IPS-15b (cell line): ENCODE measurements around the gene FTO.

Experiments used
- H3K27me3 ChIP-seq: one replicate; pipeline ENCODE4 v1.6.1; 2013; ENCODE audit warnings: low read length; ENCODE audit not compliant: control insufficient read depth, insufficient read depth
- H3K36me3 ChIP-seq: one replicate; pipeline ENCODE4 v1.6.1; 2013; ENCODE audit warnings: low read length; ENCODE audit not compliant: control insufficient read depth, insufficient read depth
- H3K4me1 ChIP-seq: one replicate; pipeline ENCODE4 v1.6.1; 2013; ENCODE audit warnings: mild to moderate bottlenecking, low read length; ENCODE audit not compliant: control insufficient read depth, insufficient read depth
- H3K4me3 ChIP-seq: one replicate; pipeline ENCODE4 v1.5.1; 2013; ENCODE audit warnings: low read depth, low read length
- H3K9ac ChIP-seq: one replicate; pipeline ENCODE4 v1.6.1; 2013; ENCODE audit warnings: low read depth, mild to moderate bottlenecking, low read length
- H3K9me3 ChIP-seq: one replicate; pipeline ENCODE4 v1.6.1; 2013; ENCODE audit warnings: mild to moderate bottlenecking, low read length; ENCODE audit not compliant: control insufficient read depth, insufficient read depth

FTO gene

DNA sequence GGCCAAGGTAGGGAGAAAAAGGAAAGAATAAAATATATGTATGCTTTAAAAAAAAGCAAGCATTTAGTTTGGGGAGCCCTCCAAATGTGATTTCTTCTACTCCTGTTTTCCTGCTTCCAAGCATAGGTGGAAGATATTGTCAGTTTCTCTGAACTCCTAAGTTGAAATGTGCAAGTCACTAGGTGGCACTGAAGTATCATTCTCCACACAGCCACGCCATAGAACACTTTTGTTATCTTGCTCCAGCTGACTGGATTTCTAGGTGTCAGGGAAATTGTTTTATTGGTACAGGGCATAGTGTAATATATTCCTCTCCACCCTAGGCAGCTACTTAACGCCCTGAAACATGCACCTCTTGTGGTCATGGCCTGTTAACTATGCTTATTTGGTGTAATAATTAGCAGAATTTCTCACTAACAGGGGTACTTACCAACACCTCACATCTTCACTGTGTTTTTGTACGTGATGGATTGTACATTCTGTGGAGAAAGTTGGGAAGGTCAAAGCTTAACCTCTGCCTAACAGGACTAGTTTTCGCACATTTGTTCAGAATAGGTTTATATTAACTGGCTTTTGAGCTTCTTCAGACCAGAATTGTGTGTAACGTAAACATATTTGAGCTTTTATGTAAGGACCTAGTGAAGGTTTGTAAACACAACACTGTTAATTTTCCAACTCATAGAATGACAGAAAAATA is 69.3 kb downstream of the FTO start:
- Histone ChIP-seq H3K36me3 (no peaks in the 10 kb centered on the region), H3K27me3 (no peaks in the 10 kb centered on the region), H3K4me3 (no peak overlapping the region), H3K9me3 (no peaks in the 10 kb centered on the region), H3K4me1 (peaks cover 16% of the 10 kb centered on the region), H3K9ac (no peak overlapping the region)

DNA sequence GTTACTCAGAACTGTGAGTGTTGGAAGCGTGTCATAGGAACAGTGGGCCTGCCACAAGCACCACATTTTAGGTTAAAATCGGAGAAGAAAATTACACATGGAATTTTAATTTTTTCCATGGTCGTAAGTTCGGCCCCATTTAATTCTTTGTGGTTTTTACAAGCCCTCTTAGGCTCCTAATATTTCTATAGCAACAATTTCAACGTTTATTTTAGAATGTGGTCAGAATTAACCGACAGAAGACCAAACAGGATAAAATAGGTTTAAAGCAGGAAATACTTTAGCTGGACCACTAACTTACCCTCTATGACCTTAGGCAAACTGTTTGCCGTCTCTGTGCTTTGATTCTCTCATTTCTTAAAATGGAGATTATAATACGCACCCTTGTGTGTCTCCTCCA is 69.9 kb downstream of the FTO start:
- Histone ChIP-seq H3K4me1 (peaks cover 16% of the 10 kb centered on the region), H3K9me3 (no peaks in the 10 kb centered on the region), H3K4me3 (no peak overlapping the region), H3K27me3 (no peaks in the 10 kb centered on the region), H3K9ac (no peak overlapping the region), H3K36me3 (no peaks in the 10 kb centered on the region)

DNA sequence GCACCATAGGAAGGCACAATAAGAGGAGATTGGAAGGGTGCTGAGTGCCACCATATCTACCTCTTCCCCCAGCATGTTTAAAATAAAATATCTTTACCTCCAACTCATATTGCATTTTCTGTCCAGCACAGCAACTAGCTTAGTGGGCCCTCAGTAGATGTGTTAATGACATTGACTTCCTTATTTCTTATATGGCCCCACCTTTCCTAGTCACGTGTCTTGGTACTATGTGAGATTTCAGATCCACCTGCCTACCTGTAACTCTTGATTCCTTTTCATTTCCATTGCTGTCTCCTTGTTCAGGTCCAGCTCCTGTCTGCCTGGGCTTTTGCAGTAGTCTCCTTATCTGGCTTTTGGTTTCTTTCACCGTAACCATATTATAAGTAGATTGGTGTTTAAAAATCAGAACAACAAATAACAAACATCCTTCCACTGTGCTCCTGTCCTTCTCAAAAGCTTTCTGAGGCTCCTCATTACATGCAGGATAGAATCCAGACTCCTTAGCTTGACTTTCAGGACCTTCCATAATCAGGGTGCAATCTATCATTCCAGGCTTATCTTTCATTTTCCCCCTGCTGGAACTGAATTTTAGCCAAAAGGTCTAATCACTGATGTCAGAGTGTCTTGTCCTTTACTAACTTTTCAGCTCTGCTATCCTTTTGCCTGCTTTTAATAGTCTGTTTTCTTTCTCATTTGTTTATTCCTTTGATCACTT is 71.3 kb downstream of the FTO start:
- no peaks in the 10 kb centered on the region for H3K36me3 ChIP-seq
- no peak overlapping the region for H3K4me3 ChIP-seq
- no peaks in the 10 kb centered on the region for H3K9me3 ChIP-seq
- no peak overlapping the region for H3K9ac ChIP-seq
- no peaks in the 10 kb centered on the region for H3K27me3 ChIP-seq
- H3K4me1 ChIP-seq = peaks cover 16% of the 10 kb centered on the region

DNA sequence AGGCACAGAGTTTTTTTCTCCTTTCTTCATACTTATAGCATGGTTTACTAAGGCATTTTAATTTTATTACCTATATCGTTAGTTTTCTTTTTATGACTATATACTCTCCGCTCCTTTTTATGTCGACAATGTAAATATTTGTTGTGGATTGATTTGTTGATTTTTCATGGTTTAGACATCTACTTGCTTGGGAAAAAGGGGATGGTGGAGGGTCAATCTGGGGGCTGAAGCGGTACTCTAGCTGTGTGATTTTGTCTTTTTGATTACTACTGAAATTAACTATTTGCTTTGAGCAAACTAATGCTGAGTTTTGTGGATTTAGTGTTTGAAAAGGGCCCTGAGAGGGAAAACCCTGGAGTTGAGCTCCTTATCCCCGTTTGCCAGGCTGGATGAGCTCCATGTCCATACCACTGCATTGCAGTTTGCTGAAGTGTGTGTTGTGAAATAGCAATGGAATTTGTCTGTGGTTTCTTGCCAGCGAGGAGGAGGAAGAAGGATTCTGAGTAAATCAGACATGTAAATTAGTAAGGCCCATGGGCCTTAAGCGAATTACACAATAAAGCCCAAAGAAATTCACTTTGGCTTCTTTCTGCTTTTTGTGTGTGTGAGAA is 72.0 kb downstream of the FTO start:
- H3K4me1 ChIP-seq = peaks cover 16% of the 10 kb centered on the region
- H3K36me3 ChIP-seq = no peaks in the 10 kb centered on the region
- H3K27me3 ChIP-seq = no peaks in the 10 kb centered on the region
- H3K9ac ChIP-seq = no peak overlapping the region
- H3K9me3 ChIP-seq = no peaks in the 10 kb centered on the region
- H3K4me3 ChIP-seq = no peak overlapping the region

DNA sequence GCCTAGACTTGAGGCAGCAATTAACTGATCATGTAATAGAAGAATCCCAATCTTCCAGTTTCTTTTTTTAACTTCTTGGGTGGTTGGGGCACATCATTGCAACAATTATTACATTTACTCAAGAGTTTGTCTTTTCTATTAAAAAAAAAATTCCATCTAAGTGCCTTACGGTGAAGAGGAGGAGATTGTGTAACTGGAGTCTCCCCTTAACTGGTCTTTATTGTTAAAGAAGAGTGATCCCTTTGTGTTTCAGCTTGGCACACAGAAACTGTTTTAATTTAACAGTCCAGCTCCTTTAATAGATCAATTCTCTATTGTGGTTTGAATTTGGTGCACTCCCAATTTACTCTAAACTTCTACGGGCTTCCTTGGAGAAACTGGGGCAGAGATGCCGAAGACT is 75.2 kb downstream of the FTO start:
- no peaks in the 10 kb centered on the region for H3K9me3 ChIP-seq
- H3K4me1 ChIP-seq = peaks cover 10% of the 10 kb centered on the region
- H3K9ac ChIP-seq = no peak overlapping the region
- no peaks in the 10 kb centered on the region for H3K27me3 ChIP-seq
- H3K4me3 ChIP-seq = no peak overlapping the region
- no peaks in the 10 kb centered on the region for H3K36me3 ChIP-seq

DNA sequence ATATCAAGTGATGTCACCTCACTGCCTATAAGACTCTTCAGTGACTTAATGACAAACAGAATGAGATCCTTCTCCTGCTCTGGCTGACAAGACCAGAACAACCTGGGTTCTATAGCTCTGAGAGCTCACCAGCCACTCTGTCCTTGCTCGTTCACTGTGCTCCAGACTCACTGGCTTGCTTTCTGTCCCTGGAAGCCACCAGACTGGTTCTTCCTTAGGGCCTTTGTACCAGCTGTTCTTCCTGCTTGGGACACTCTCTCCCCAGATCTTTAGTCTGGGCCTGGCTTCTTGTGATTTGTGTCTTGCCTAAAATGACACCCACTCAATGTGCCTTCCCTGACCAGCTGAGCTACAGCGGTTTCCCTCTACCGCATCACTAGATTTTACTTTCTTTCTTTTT is 76.1 kb downstream of the FTO start:
- Histone ChIP-seq H3K36me3 (no peaks in the 10 kb centered on the region), H3K4me1 (peaks cover 10% of the 10 kb centered on the region), H3K27me3 (no peaks in the 10 kb centered on the region), H3K9ac (no peak overlapping the region), H3K4me3 (no peak overlapping the region), H3K9me3 (no peaks in the 10 kb centered on the region)

DNA sequence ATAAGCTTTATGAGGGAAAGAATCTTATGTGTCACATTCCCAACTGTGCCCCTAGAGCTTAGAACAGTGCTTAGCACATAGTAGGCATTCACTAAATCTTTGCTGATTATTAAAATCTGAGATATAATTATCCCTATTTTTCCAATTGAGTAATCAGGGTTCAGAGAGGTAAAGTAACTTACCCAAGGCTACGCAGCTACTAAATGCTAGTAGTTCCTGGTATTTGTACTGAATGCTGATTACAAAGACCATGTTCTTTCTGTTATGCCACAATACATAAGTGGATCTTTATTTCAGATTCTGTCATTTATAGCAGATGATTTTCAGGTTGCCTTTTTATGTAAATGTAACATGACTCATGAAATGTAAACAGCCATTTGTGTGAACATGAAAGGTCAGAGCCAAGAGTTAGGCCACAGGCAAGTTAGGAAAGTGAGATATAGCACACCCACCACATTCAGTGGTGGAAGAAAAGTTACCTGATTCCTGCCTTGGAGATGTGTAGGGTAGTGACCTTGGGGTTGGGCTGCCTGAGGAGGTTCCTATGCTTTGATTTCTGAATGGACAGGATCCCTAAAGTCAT is 77.2 kb downstream of the FTO start:
- H3K9ac ChIP-seq = no peak overlapping the region
- H3K4me1 ChIP-seq = peaks cover 5% of the 10 kb centered on the region
- H3K27me3 ChIP-seq = no peaks in the 10 kb centered on the region
- H3K9me3 ChIP-seq = no peaks in the 10 kb centered on the region
- H3K36me3 ChIP-seq = no peaks in the 10 kb centered on the region
- no peak overlapping the region for H3K4me3 ChIP-seq

DNA sequence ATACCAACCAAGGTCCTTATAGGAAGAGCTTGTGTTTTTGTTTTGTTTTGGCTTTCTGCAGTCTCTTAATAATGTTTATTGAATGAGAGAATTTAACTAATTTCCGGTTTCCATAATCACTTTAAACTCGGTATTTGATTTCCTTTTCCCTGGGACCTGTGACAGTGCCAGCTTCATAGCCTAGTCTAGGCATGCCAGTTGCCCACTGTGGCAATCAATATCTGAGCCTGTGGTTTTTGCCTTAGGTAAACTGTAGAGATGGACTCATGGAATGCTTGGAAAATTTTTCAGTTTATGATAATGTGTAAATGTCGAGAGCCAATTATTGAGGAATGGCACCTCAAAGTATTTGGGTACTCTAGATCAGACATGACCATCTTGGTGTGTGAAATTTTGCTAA is 78.2 kb downstream of the FTO start:
- Histone ChIP-seq H3K4me3 (no peak overlapping the region), H3K27me3 (no peaks in the 10 kb centered on the region), H3K9me3 (no peaks in the 10 kb centered on the region), H3K9ac (no peak overlapping the region), H3K4me1 (no peaks in the 10 kb centered on the region), H3K36me3 (no peaks in the 10 kb centered on the region)

DNA sequence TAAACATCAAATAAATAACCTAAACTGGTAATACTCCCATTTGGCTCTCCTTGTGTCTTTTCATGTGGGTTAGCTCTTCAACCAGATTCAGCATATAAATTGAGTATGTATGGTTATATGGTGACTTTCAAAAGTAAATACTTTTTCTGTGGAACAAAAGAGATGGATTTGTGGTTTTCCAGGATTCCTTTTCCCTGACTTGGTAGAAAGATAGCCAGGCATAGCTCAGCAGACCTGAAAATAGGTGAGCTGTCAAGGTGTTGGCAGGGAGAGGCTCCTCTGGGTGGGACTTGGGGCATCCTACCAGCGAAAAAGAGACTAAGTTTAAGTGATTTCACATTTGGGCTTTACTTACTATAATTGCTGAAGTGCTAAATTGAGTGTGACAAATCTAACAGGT is 80.3 kb downstream of the FTO start:
- no peak overlapping the region for H3K9ac ChIP-seq
- H3K9me3 ChIP-seq = no peaks in the 10 kb centered on the region
- no peak overlapping the region for H3K4me3 ChIP-seq
- no peaks in the 10 kb centered on the region for H3K4me1 ChIP-seq
- no peaks in the 10 kb centered on the region for H3K27me3 ChIP-seq
- no peaks in the 10 kb centered on the region for H3K36me3 ChIP-seq

DNA sequence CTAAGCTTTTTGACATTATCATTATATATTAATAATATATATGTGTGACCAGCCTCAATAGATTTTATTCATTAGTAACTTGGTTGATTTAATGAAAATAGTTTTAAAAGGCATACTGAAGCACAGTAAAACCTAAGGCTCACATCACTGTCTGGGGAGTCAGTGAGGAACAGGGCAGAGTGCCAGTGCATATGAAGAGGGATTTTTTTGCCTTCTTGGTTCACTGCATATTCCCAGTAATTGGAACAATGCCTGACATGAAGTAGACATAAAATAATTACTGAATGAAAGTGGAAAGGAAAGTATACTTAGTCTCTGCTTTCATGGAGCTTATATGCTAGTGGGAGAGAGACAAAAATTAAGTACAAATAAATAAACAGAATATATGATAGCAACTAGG is 81.1 kb downstream of the FTO start:
- Histone ChIP-seq H3K9me3 (no peaks in the 10 kb centered on the region), H3K27me3 (no peaks in the 10 kb centered on the region), H3K4me3 (no peak overlapping the region), H3K9ac (no peak overlapping the region), H3K4me1 (no peaks in the 10 kb centered on the region), H3K36me3 (no peaks in the 10 kb centered on the region)

DNA sequence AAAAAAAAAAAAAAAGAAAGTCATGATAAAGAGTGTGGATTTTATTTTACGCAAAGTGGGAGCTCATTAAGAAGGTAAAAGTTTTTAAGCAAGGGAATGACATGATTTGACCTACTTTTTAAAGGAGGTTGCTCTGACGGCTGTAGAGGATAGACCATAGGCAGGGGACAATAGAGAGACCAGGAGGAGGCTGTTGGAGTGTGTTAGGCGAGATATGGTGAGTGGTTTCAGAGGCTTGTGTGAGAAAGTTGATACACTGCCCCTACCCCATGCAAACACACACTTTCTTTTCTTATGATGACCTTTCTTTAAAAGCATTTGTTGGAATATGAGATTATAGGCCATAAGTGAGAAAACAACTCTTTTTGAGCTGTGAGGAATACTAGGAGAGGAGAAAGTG is 82.0 kb downstream of the FTO start:
- no peaks in the 10 kb centered on the region for H3K4me1 ChIP-seq
- no peaks in the 10 kb centered on the region for H3K36me3 ChIP-seq
- no peak overlapping the region for H3K9ac ChIP-seq
- H3K27me3 ChIP-seq = no peaks in the 10 kb centered on the region
- no peaks in the 10 kb centered on the region for H3K9me3 ChIP-seq
- no peak overlapping the region for H3K4me3 ChIP-seq

DNA sequence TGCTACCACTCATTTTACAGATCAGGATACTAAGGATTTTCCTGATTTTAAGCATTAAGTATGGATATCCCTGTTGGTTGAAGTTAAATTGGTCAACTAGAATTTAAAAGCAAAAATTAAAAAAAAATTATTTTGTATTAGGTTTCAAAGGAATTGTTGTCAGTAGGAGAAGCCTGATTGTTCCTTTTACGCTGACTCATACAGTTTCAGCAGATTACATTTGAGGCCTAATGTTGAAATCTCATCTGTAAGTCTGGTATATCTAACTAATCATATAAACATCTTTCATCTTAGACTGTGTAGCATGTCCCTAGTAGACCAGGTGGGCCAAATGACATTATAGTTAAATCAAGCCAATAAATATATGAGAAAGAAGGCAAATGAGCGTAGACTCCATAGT is 83.5 kb downstream of the FTO start:
- no peaks in the 10 kb centered on the region for H3K36me3 ChIP-seq
- H3K27me3 ChIP-seq = no peaks in the 10 kb centered on the region
- H3K9me3 ChIP-seq = no peaks in the 10 kb centered on the region
- no peak overlapping the region for H3K4me3 ChIP-seq
- H3K9ac ChIP-seq = no peak overlapping the region
- H3K4me1 ChIP-seq = no peaks in the 10 kb centered on the region
